Stimulated activated CD8-positive, alpha-beta memory T cell treated with anti-CD3 and anti-CD28 coated beads, Interleukin-4, amount 100 ng/mL, for 48 hours (primary cell): Measurements from ENCODE around the gene DOCK8.

Source experiments
- DNase-seq: peaks from one replicate; pipeline ENCODE4 v3.0.0-alpha.2; 2020

Gene DOCK8

GRCh38 chr9:512555-513272 is 298.0 kb downstream of the DOCK8 start:
- no peak for DNase-seq
